Loucy (cell line): ENCODE results near the gene BLNK.

ENCODE experiments used
- H2AFZ ChIP-seq: fragments of 200-600 bp; sonication (generic); 2 replicates; pipeline ENCODE4 v1.6.0; 2016; ENCODE audit warnings: antibody characterized with exemption, mild to moderate bottlenecking, low read length, moderate library complexity
- H3F3A ChIP-seq: fragments of 200-600 bp; 2 replicates; pipeline ENCODE4 v1.6.0; 2016; ENCODE audit warnings: antibody characterized with exemption, low read depth, mild to moderate bottlenecking
- H3K27me3 ChIP-seq: fragments of 200-600 bp; sonication (generic); 2 replicates; pipeline ENCODE4 v1.6.1; 2014; ENCODE audit warnings: low read length, mild to moderate bottlenecking; ENCODE audit not compliant: insufficient read depth, poor library complexity, severe bottlenecking
- H3K36me3 ChIP-seq: fragments of 200-600 bp; sonication (generic); 2 replicates; pipeline ENCODE4 v1.6.1; 2016; ENCODE audit warnings: low read length; ENCODE audit not compliant: insufficient read depth
- H3K4me1 ChIP-seq: fragments of 200-600 bp; sonication (generic); 2 replicates; pipeline ENCODE4 v1.5.1; 2014; ENCODE audit warnings: low read length, mild to moderate bottlenecking; ENCODE audit not compliant: insufficient read depth, poor library complexity, severe bottlenecking
- H3K4me2 ChIP-seq: fragments of 200-600 bp; sonication (generic); 2 replicates; pipeline ENCODE4 v1.6.0; 2014; ENCODE audit warnings: antibody characterized with exemption, low read length, low read depth, mild to moderate bottlenecking; ENCODE audit not compliant: poor library complexity, severe bottlenecking
- H3K4me3 ChIP-seq: fragments of 200-600 bp; sonication (generic); 2 replicates; pipeline ENCODE4 v1.5.1; 2014; ENCODE audit warnings: low read length, mild to moderate bottlenecking, mixed read lengths; ENCODE audit not compliant: poor library complexity, severe bottlenecking
- H3K79me2 ChIP-seq: fragments of 200-600 bp; sonication (generic); 2 replicates; pipeline ENCODE4 v1.6.1; 2014; ENCODE audit warnings: low read length; ENCODE audit not compliant: insufficient read depth
- H3K9ac ChIP-seq: fragments of 200-600 bp; sonication (generic); 2 replicates; pipeline ENCODE4 v1.6.0; 2014; ENCODE audit warnings: mild to moderate bottlenecking, low read depth, low read length, moderate library complexity; ENCODE audit not compliant: poor library complexity, severe bottlenecking
- H3K9me2 ChIP-seq: fragments of 200-600 bp; sonication (generic); replicated peaks from 2 replicates; pipeline ENCODE4 v1.6.1; 2016; ENCODE audit warnings: low read depth, low read length, mixed read lengths
- H3K9me3 ChIP-seq: fragments of 200-600 bp; sonication (generic); 2 replicates; pipeline ENCODE4 v1.6.1; 2014; ENCODE audit warnings: mild to moderate bottlenecking, antibody characterized with exemption, low read length, low read depth; ENCODE audit not compliant: insufficient read depth
- H4K20me1 ChIP-seq: fragments of 200-600 bp; sonication (generic); 2 replicates; pipeline ENCODE4 v1.6.0; 2014; ENCODE audit warnings: antibody characterized with exemption, low read length, mild to moderate bottlenecking; ENCODE audit not compliant: insufficient read depth, poor library complexity, severe bottlenecking
- CTCF ChIP-seq: fragments of 200-600 bp; sonication (generic); conservative IDR thresholded peaks from 2 replicates; pipeline ENCODE4 v1.5.1; 2014; ENCODE audit warnings: mild to moderate bottlenecking, antibody characterized with exemption, low read length
- EZH2phosphoT487 ChIP-seq: fragments of 200-600 bp; IDR thresholded peaks from 2 replicates; pipeline ENCODE4 v1.6.1; 2018; ENCODE audit warnings: antibody characterized with exemption, mild to moderate bottlenecking, moderate library complexity, borderline replicate concordance

The BLNK gene

GRCh38 chr10:96244354-96244753 lies 27.0 kb downstream of the BLNK start:
- Histone ChIP-seq H3K9me3 (no peaks in the 10 kb centered on the region), H3K36me3 (no peaks in the 10 kb centered on the region), H3K9me2 (no peaks in the 10 kb centered on the region), H2AFZ (no peak overlapping the region), H3K4me1 (no peaks in the 10 kb centered on the region), H3K4me3 (no peak overlapping the region), H3K9ac (no peak overlapping the region), H3K4me2 (no peak overlapping the region), H3K27me3 (no peaks in the 10 kb centered on the region), H3K79me2 (no peaks in the 10 kb centered on the region), H3F3A (no peaks in the 10 kb centered on the region), H4K20me1 (no peaks in the 10 kb centered on the region)
- TF ChIP-seq EZH2phosphoT487, result no peak
- no peak for TF ChIP-seq CTCF

GRCh38 chr10:96243296-96243695 lies 28.1 kb downstream of the BLNK start:
- H3K36me3 ChIP-seq, result no peaks in the 10 kb centered on the region
- no peak overlapping the region for H3K9ac ChIP-seq

GRCh38 chr10:96242822-96243221 lies 28.5 kb downstream of the BLNK start:
- H4K20me1 ChIP-seq, result no peaks in the 10 kb centered on the region
- no peaks in the 10 kb centered on the region for H3K36me3 ChIP-seq
- H3K27me3 ChIP-seq, result no peaks in the 10 kb centered on the region
- H3K9ac ChIP-seq, result no peak overlapping the region
- H3K9me3 ChIP-seq, result no peaks in the 10 kb centered on the region
- H3K4me3 ChIP-seq, result no peak overlapping the region
- no peaks in the 10 kb centered on the region for H3K4me1 ChIP-seq
- no peak overlapping the region for H3K4me2 ChIP-seq
- H3K9me2 ChIP-seq, result no peaks in the 10 kb centered on the region
- H3K79me2 ChIP-seq, result no peaks in the 10 kb centered on the region
- H2AFZ ChIP-seq, result no peak overlapping the region
- TF ChIP-seq EZH2phosphoT487, result no peak
- no peak for TF ChIP-seq CTCF
- H3F3A ChIP-seq, result no peaks in the 10 kb centered on the region

More at GRCh38 chr10:96243296-96243695, 28.1 kb downstream of the BLNK start:
- TF ChIP-seq EZH2phosphoT487, result no peak
- no peak for TF ChIP-seq CTCF
- H3K4me1 ChIP-seq, result no peaks in the 10 kb centered on the region
- H3K4me2 ChIP-seq, result no peak overlapping the region
- no peaks in the 10 kb centered on the region for H3K9me3 ChIP-seq
- no peaks in the 10 kb centered on the region for H3F3A ChIP-seq
- H3K9me2 ChIP-seq, result no peaks in the 10 kb centered on the region
- no peak overlapping the region for H3K4me3 ChIP-seq
- H4K20me1 ChIP-seq, result no peaks in the 10 kb centered on the region
- H2AFZ ChIP-seq, result no peak overlapping the region
- H3K27me3 ChIP-seq, result no peaks in the 10 kb centered on the region
- H3K79me2 ChIP-seq, result no peaks in the 10 kb centered on the region
